ENCODE results near the gene ALK.

The ALK gene

GRCh38 chr2:29335396-29335795 lies 586.0 kb downstream of the ALK start:
- no peaks in the 10 kb centered on the region for H3K4me1 ChIP-seq (ENCODE audit: control insufficient read depth, insufficient read depth, low read length)
- POLR2A ChIA-PET: interaction anchor here (0.6 kb wide), 1 partner anchor 388 kb away, joined by 4 read pairs; no protein-coding TSS in a partner anchor
- H3K27ac ChIP-seq (ENCODE audit: extremely low read depth, low read depth, low read length): no peak overlapping the region
- no peak overlapping the region for H3K4me3 ChIP-seq (ENCODE audit: low read depth, low read length)
- no peaks in the 10 kb centered on the region for H3K36me3 ChIP-seq (ENCODE audit: control insufficient read depth in 2 of 2, insufficient read depth in 1 of 2, low read length in 2 of 2)
- no peaks in the 10 kb centered on the region for H3K9me3 ChIP-seq (ENCODE audit: control insufficient read depth, insufficient read depth, low read depth, low read length)
- TF ChIP-seq SCRT1 (tag by site-specific recombination; IDR thresholded peaks at IDR 0.05; ENCODE audit: borderline replicate concordance) (no peak), IKZF3 (tag by site-specific recombination; IDR thresholded peaks at IDR 0.05) (no peak)
- TF ChIP-seq, protein P1, sequence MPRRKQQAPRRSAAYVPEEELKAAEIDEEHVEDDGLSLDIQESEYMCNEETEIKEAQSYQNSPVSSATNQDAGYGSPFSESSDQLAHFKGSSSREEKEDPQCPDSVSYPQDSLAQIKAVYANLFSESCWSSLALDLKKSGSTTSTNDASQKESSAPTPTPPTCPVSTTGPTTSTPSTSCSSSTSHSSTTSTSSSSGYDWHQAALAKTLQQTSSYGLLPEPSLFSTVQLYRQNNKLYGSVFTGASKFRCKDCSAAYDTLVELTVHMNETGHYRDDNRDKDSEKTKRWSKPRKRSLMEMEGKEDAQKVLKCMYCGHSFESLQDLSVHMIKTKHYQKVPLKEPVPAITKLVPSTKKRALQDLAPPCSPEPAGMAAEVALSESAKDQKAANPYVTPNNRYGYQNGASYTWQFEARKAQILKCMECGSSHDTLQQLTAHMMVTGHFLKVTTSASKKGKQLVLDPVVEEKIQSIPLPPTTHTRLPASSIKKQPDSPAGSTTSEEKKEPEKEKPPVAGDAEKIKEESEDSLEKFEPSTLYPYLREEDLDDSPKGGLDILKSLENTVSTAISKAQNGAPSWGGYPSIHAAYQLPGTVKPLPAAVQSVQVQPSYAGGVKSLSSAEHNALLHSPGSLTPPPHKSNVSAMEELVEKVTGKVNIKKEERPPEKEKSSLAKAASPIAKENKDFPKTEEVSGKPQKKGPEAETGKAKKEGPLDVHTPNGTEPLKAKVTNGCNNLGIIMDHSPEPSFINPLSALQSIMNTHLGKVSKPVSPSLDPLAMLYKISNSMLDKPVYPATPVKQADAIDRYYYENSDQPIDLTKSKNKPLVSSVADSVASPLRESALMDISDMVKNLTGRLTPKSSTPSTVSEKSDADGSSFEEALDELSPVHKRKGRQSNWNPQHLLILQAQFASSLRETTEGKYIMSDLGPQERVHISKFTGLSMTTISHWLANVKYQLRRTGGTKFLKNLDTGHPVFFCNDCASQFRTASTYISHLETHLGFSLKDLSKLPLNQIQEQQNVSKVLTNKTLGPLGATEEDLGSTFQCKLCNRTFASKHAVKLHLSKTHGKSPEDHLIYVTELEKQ (tag by site-specific recombination; IDR thresholded peaks at IDR 0.05; ENCODE audit: borderline replicate concordance): no peak
- CTCF ChIA-PET: interaction anchor here (0.6 to 0.9 kb wide), 3 partner anchors 12 to 179 kb away, joined by 3 read pairs; no protein-coding TSS in a partner anchor

DNA sequence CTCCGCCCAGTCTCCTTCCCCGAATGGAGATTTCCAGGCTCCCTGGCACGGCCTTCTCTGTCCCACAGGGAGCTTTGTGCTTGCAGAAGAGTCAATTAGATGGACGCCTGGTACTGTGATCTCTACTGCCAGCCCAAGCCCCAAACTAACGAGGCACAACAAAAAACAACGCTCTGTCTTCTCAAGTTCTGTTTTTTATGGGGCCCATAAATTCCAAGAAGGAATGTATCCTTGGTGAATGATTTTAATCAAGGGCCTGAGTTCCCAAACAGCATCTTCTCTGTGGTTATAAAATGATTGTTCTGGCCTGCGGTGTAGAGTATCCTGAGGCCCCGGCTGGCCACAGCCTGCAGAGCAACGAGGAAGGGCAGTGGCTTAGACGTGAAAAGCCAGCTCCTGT lies 586.7 kb downstream of the ALK start:
- H3K4me3 ChIP-seq (ENCODE audit: low read depth, low read length): no peak overlapping the region
- ChIA-PET POLR2A (no interaction called here), CTCF (interaction anchor here (0.9 kb wide), 1 partner anchor 27 kb away, joined by 3 read pairs; no protein-coding TSS in a partner anchor)
- no peak for TF ChIP-seq ZSCAN30 (tag by site-specific recombination; IDR thresholded peaks at IDR 0.05)
- peak; percentile 54; the same call in 1 of the 2 replicates for TF ChIP-seq ZBTB17 (tag by site-specific recombination; IDR thresholded peaks at IDR 0.05)
- no peak for TF ChIP-seq ZNF146 (tag by site-specific recombination; IDR thresholded peaks at IDR 0.05)
- H3K27ac ChIP-seq (ENCODE audit: extremely low read depth, low read depth, low read length): no peak overlapping the region
- no peaks in the 10 kb centered on the region for H3K4me1 ChIP-seq (ENCODE audit: control insufficient read depth, insufficient read depth, low read length)
- H3K9me3 ChIP-seq (ENCODE audit: control insufficient read depth, insufficient read depth, low read depth, low read length): no peaks in the 10 kb centered on the region
- H3K36me3 ChIP-seq (ENCODE audit: control insufficient read depth in 2 of 2, insufficient read depth in 1 of 2, low read length in 2 of 2): no peaks in the 10 kb centered on the region

DNA sequence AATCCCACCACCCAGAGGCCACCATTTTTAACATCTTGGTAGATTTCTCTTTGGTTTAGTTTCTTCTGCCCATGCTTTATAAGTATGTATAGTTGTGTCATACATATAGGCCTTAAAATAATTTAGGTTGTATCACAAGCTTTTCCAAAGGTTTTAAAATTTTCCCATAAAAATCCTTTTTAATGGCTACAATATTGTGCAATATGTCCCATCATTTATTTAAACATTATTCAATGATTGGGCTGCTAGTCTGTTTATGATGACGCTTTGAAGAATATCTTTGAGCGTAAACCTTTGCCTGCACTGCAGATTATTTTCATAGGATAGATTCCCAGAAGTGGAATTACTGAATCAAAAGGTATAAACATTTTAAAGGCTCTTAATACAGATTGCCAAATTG lies 588.8 kb downstream of the ALK start:
- H3K27ac ChIP-seq (ENCODE audit: extremely low read depth, low read depth, low read length): no peak overlapping the region
- H3K9me3 ChIP-seq (ENCODE audit: control insufficient read depth, insufficient read depth, low read depth, low read length): no peaks in the 10 kb centered on the region
- ChIA-PET POLR2A (no interaction called here), CTCF (interaction anchor here (1.2 kb wide), 1 partner anchor 23 kb away, joined by 5 read pairs; no protein-coding TSS in a partner anchor)
- H3K36me3 ChIP-seq (ENCODE audit: control insufficient read depth in 2 of 2, insufficient read depth in 1 of 2, low read length in 2 of 2): no peaks in the 10 kb centered on the region
- H3K4me1 ChIP-seq (ENCODE audit: control insufficient read depth, insufficient read depth, low read length): no peaks in the 10 kb centered on the region
- no peak overlapping the region for H3K4me3 ChIP-seq (ENCODE audit: low read depth, low read length)
- TF ChIP-seq ZNF791 (tag by site-specific recombination; IDR thresholded peaks at IDR 0.05) (no peak), ZNF19 (tag by site-specific recombination; IDR thresholded peaks at IDR 0.05; ENCODE audit: low read depth) (no peak), ZFP37 (tag by site-specific recombination; IDR thresholded peaks at IDR 0.05) (no peak), REST (tag by site-specific recombination; IDR thresholded peaks at IDR 0.05) (no peak), SCRT2 (tag by site-specific recombination; IDR thresholded peaks at IDR 0.05) (no peak), ZIC2 (tag by site-specific recombination; IDR thresholded peaks at IDR 0.05) (no peak), ATF2 (tag by site-specific recombination; IDR thresholded peaks at IDR 0.05; ENCODE audit: low read depth) (no peak), ZNF843 (tag by site-specific recombination; IDR thresholded peaks at IDR 0.05) (no peak), ZNF654 (tag by site-specific recombination; IDR thresholded peaks at IDR 0.05; ENCODE audit: low read depth) (no peak), KLF7 (tag by site-specific recombination; IDR thresholded peaks at IDR 0.05; ENCODE audit: borderline replicate concordance) (no peak), ZNF624 (tag by site-specific recombination; IDR thresholded peaks at IDR 0.05) (no peak), ZNF776 (tag by site-specific recombination; IDR thresholded peaks at IDR 0.05; ENCODE audit: borderline replicate concordance) (no peak), SP3 (tag by site-specific recombination; IDR thresholded peaks at IDR 0.05) (no peak), ZNF658 (tag by site-specific recombination; IDR thresholded peaks at IDR 0.05) (no peak), ZNF626 (tag by site-specific recombination; IDR thresholded peaks at IDR 0.05) (no peak), ZNF837 (tag by site-specific recombination; IDR thresholded peaks at IDR 0.05) (no peak), TRIM28 (IDR thresholded peaks at IDR 0.05; ENCODE audit: borderline replicate concordance, low read length) (no peak)

Data from HEK293 (cell line).